ENCODE results near the gene UCHL3.

DNA sequence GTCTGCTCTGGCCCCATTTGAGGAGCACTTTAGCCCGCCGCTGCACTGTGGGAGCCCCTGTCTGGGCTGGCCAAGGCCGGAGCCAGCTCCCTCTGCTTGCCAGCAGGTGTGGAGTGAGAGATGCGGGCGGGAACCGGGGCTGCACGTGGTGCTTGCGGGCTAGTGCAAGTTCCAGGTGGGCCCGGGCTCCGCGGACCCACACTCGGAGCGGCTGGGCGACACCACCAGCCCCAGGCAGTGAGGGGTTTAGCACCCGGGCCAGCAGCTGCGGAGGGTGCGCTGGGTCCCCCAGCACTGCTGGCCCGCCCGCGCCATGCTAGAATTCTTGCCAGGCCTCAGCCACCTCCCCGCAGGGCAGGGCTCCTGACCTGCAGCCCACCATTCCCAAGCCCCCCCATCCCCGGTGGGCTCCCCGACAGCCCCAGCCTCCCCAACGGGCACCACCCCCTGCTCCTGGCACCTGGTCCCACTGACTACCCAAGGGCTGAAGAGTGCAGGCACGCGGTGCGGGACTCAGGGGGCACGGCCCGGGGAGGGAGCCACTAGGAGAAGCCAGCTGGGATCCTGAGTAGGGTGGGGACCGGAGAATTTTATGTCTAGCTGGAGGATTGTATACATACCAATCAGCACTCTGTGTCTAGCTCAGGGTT is 31.0 kb upstream of the UCHL3 start:
- no peak for TF ChIP-seq EZH2 (IDR thresholded peaks at IDR 0.05)
- no peak for TF ChIP-seq POLR2AphosphoS5 (IDR thresholded peaks at IDR 0.05; ENCODE audit: borderline replicate concordance, low read depth, low read length)

Data from SK-N-MC (cell line).